Measurements from ENCODE around the gene ULBP3.
"Not testable (repeated sequence)": the region's sequence is repeated elsewhere in the genome, so short reads cannot be mapped to it uniquely, and the experiment has no call there.

ULBP3 gene

GRCh38 chr6:150014623-150015280 is 54.2 kb downstream of the ULBP3 start:
- not testable (repeated sequence) for DNase-seq

GRCh38 chr6:150013785-150014622 is 54.9 kb downstream of the ULBP3 start:
- not testable (repeated sequence) for DNase-seq

GRCh38 chr6:150012846-150013784 is 55.8 kb downstream of the ULBP3 start:
- not testable (repeated sequence) for DNase-seq

All from NCI-H187 treated with DMSO at 0.1 percent for 48 hours (cell line).